Brain microvascular endothelial cell (primary cell): ENCODE measurements around the gene TRABD2B.

ENCODE experiments used
- DNase-seq: peaks from one replicate; pipeline ENCODE4 v3.0.0-alpha.2; 2020
- H3K27ac ChIP-seq: fragments of 250-450 bp; sonication (Bioruptor Pico); 2 replicates; pipeline ENCODE4 v1.5.1; 2020; ENCODE audit warnings: mild to moderate bottlenecking, moderate library complexity
- H3K27me3 ChIP-seq: fragments of 250-450 bp; sonication (Bioruptor Pico); replicated peaks from 2 replicates; pipeline ENCODE4 v1.5.1; 2020; ENCODE audit warnings: mild to moderate bottlenecking
- H3K36me3 ChIP-seq: fragments of 250-450 bp; sonication (Bioruptor Pico); replicated peaks from 2 replicates; pipeline ENCODE4 v1.5.1; 2020; ENCODE audit warnings: mild to moderate bottlenecking
- H3K4me3 ChIP-seq: 2 replicates; pipeline ENCODE4 v1.5.1; 2011; ENCODE audit warnings: low read depth, mild to moderate bottlenecking, control low read depth, low read length, moderate library complexity
- in situ Hi-C: cut with HindIII; loops from 2 replicates; pipeline ENCODE4 v1.10.0; 2017; ENCODE audit warnings: low sequenced_read_pairs, low pct_ligation_motif_present
- TF ChIP-seq, protein P1 (sequence below): IDR thresholded peaks from 2 replicates; pipeline ENCODE4 v1.5.1; 2011; ENCODE audit warnings: low read depth, mild to moderate bottlenecking, moderate library complexity, low read length, control low read depth, inconsistent platforms; ENCODE audit errors: missing control alignments

TRABD2B gene

DNA sequence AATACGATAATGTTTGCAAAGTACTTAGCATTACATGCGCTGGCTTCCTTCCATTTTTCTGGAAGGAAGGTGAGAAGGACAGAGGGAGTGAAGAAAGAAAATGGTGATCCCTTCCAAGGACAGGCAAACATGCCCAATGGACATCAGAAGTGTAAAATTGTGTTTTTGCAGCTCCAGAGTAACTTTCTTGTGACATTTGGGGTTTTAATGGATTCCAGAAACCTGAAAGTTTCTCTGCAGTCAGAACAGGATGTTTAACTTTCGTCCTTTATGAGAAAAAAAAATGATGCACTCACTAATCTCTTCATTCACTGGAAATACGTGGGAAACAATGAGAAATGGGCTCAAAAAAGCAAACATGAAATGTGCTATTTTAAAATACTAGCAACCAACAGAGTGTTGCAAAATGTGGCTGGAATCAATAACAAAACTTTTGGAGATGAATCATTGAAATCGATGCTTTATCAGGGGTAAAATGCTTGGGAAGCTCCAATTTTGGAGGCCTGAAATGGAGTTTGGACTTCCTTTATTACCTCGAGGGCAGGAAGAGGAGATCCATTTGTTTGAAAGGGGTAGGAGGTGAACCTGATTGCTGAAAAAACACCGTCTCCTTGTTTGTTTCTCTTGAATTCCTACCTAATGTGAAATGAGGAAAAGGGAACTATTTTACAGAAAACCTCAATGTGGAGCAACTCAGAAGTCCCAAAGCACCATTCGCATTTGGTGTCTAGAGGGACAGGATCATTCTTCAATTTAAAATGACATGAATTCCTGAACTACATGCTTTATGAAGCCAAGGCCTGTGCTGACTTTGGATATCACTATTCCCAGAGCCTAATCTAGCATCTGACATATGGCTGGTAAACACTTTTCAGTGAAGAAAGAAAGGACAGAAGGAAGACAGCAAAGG lies 129.5 kb downstream of the TRABD2B start:
- H3K27ac ChIP-seq: no peak overlapping the region
- no peak for DNase-seq
- H3K4me3 ChIP-seq: no peak overlapping the region
- no peaks in the 10 kb centered on the region for H3K27me3 ChIP-seq
- H3K36me3 ChIP-seq: no peaks in the 10 kb centered on the region
- TF ChIP-seq, protein P1, sequence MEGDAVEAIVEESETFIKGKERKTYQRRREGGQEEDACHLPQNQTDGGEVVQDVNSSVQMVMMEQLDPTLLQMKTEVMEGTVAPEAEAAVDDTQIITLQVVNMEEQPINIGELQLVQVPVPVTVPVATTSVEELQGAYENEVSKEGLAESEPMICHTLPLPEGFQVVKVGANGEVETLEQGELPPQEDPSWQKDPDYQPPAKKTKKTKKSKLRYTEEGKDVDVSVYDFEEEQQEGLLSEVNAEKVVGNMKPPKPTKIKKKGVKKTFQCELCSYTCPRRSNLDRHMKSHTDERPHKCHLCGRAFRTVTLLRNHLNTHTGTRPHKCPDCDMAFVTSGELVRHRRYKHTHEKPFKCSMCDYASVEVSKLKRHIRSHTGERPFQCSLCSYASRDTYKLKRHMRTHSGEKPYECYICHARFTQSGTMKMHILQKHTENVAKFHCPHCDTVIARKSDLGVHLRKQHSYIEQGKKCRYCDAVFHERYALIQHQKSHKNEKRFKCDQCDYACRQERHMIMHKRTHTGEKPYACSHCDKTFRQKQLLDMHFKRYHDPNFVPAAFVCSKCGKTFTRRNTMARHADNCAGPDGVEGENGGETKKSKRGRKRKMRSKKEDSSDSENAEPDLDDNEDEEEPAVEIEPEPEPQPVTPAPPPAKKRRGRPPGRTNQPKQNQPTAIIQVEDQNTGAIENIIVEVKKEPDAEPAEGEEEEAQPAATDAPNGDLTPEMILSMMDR: no peak
- in situ Hi-C loops: no loop called here

DNA sequence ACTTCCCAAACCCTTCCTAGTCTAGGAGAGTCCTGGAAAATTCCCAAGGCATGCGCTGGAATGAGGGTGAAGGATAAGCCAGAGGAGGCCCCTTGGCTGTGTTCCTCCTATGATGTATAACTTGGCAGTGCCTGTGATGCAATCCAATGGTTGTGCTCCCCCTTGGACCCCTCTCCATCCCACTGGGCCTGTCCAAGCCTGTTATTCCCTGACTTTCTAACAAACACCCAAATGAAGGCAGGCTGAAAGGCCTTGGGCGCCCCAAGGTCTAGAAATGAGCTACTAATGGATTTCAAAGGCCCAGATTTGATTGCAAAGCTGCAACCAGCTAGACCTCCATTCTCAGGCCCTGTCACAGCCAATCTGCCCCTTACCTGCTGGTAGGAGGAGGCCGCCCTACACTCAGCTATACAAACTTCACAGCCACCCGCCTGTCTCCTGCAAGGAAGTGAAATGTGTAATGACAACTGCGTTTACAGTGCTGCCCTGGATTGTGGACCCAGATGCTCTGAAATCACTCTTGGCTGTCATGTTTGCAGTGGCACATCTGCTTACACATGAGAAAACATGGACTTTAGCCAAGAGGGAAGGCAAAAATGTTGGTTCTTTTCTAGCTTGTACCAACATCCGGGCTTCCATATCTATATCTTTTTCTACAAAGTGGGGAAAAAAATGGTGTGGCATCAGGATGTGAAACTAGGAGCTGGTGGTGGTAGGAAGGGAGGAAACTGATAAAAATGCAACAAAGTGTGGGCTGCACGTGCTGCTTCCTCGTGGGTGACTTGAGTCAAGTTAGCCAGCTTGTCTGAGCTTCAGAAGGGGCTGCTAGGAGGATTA lies 130.4 kb downstream of the TRABD2B start:
- no peak for DNase-seq
- in situ Hi-C loops: no loop called here
- no peak overlapping the region for H3K27ac ChIP-seq
- H3K27me3 ChIP-seq: no peaks in the 10 kb centered on the region
- H3K4me3 ChIP-seq: no peak overlapping the region
- H3K36me3 ChIP-seq: no peaks in the 10 kb centered on the region
- TF ChIP-seq, protein P1: no peak

DNA sequence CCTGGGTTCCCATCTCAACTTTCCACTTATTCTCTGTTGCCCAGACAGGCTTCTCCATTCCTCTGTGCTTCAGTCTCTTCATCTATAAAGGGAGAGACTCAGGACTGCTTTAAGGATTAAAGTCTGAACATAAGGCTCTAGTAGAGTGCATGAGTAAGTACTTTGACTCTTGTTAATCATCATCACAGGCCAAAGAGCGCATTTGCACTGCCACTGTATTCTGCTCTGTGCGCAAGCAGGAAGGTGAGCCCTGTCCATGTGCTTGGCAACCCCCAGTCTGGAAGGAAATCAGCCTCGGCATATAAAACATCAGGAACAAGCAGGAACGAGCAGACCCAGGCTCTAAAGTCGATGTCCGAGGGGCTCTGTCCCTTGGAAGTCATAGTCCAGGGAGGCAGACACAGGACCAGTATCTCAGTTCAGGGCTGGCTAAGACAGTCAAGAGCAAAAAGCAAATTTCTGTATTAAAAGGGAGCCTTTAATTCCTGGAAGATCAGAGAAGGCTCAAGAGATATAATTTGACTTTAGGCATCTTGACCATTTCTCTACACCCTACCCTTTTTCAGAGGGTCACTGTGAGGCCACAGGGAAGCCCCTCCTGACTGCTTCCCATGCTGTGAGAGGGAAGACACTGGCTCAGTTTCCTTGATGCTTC lies 131.2 kb downstream of the TRABD2B start:
- TF ChIP-seq, protein P1: no peak
- no peaks in the 10 kb centered on the region for H3K27me3 ChIP-seq
- DNase-seq: no peak
- no peak overlapping the region for H3K4me3 ChIP-seq
- H3K27ac ChIP-seq: no peak overlapping the region
- in situ Hi-C loops: no loop called here
- H3K36me3 ChIP-seq: no peaks in the 10 kb centered on the region

DNA sequence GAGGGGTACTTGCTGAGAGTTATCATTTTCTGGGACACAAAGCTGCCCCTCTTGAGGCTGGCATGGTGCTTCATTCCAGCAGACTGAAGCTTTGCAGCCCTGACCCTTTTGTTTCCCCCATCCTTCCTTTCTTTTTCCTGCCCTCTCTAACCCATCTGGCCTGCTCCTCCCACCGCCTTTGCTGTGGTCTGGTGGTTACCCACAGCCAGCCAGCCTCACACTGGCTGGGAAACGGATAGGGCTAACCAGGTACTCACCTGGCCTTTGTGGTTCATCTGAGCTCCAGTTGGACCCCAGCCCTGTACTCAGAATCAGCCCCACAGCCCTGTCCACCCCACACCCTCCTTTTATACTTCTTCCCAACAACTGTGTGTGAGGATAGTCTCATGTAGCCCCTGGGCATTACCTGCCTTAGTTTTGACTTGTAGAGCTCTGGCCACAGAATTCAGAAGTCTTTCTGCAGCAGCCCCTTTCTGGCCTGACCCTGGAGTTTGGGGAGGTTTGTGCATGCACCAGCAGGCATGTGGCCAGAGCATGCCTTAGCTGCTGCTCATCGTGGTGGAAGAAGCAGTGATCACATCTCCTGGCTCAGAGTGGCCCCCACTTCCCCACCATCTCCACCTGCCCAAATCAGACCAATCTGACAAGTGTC lies 138.0 kb downstream of the TRABD2B start:
- Histone ChIP-seq H3K27me3 (no peaks in the 10 kb centered on the region), H3K27ac (no peak overlapping the region), H3K36me3 (no peaks in the 10 kb centered on the region), H3K4me3 (no peak overlapping the region)
- TF ChIP-seq, protein P1: no peak
- in situ Hi-C loops: no loop called here
- no peak for DNase-seq

DNA sequence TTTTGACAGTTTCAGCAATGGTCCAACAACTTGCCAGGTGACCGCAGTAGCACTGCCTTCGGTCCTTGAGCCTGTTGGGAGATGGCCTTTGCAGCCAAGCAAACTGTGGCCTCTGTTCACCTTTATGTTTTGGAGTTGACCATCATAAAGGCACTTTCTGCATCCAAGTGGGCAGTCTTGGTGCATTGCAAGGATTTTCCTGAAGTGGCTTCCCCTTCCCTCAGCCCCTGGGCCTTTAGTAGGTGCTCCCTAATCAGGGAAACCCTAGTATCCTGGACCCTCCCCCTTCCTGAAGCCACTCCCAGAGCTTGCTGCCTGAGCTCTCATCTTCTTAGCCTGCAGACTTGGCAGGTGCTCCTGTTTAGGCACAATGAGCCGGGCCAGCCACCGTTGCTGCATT lies 140.2 kb downstream of the TRABD2B start:
- Histone ChIP-seq H3K27me3 (no peaks in the 10 kb centered on the region), H3K4me3 (no peak overlapping the region), H3K36me3 (no peaks in the 10 kb centered on the region), H3K27ac (no peak overlapping the region)
- DNase-seq: no peak
- TF ChIP-seq, protein P1: no peak
- in situ Hi-C loops: no loop called here
